Measurements from ENCODE around the gene MYO7A. TPM values are rescaled to one million over a fixed set of nuclear protein-coding genes. Genes with fewer than 3 reads are reported as not detected.

Gene MYO7A
- total RNA-seq, 4 donors from 2014 or later = 0.15 to 4.0 (median 1.2) TPM

DNA sequence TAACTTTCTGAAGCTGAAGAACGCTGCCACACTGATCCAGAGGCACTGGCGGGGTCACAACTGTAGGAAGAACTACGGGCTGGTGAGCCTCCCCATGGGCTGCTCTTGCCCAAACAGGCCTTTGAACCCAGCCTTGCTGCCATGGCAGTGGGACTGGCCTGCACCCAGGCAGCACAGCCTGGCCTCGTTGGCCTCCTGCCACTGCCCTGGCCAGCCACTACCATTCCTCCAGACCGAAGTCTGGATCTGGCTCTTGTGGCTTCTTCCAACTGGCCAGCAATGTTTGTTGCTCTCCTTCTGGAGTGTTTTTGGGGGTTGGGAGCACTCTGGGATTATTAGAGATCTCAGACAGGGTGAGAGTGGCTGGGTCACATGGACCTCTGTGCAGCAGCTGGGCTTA is 51.0 kb downstream of the MYO7A start:
- Histone ChIP-seq H3K27me3 (no peaks in the 10 kb centered on the region), H3K4me1 (no peaks in the 10 kb centered on the region), H3K4me3 (no peak overlapping the region), H3K27ac (no peak overlapping the region), H3K36me3 (no peaks in the 10 kb centered on the region), H3K9me3 (no peaks in the 10 kb centered on the region)
- TF ChIP-seq POLR2A (IDR thresholded peaks at IDR 0.05) = no peak
- TF ChIP-seq, protein P1, sequence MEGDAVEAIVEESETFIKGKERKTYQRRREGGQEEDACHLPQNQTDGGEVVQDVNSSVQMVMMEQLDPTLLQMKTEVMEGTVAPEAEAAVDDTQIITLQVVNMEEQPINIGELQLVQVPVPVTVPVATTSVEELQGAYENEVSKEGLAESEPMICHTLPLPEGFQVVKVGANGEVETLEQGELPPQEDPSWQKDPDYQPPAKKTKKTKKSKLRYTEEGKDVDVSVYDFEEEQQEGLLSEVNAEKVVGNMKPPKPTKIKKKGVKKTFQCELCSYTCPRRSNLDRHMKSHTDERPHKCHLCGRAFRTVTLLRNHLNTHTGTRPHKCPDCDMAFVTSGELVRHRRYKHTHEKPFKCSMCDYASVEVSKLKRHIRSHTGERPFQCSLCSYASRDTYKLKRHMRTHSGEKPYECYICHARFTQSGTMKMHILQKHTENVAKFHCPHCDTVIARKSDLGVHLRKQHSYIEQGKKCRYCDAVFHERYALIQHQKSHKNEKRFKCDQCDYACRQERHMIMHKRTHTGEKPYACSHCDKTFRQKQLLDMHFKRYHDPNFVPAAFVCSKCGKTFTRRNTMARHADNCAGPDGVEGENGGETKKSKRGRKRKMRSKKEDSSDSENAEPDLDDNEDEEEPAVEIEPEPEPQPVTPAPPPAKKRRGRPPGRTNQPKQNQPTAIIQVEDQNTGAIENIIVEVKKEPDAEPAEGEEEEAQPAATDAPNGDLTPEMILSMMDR (IDR thresholded peaks at IDR 0.05) = no peak
- WGBS, 2 donors = 71 to 80% methylated on average over 2 to 4 of the region's 5 CpGs
- intact Hi-C loops (cut with DNase I) = no loop called here
- no peak for DNase-seq

DNA sequence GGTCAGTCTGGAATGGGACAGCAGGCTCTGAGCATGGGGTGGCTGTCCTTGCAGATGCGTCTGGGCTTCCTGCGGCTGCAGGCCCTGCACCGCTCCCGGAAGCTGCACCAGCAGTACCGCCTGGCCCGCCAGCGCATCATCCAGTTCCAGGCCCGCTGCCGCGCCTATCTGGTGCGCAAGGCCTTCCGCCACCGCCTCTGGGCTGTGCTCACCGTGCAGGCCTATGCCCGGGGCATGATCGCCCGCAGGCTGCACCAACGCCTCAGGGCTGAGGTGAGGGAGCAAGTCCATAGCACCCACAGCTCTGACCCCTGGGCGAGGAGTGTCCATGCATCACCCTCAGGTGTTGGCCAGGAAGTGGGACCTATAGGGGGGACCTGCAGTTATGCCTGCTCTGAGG is 51.6 kb downstream of the MYO7A start:
- H3K27ac ChIP-seq = no peak overlapping the region
- TF ChIP-seq, protein P1 (IDR thresholded peaks at IDR 0.05) = no peak
- no peak for TF ChIP-seq POLR2A (IDR thresholded peaks at IDR 0.05)
- H3K4me3 ChIP-seq = no peak overlapping the region
- WGBS, 2 donors = 80 to 89% methylated on average over 1 to 9 of the region's 19 CpGs
- H3K36me3 ChIP-seq = no peaks in the 10 kb centered on the region
- H3K9me3 ChIP-seq = no peaks in the 10 kb centered on the region
- DNase-seq = no peak
- no peaks in the 10 kb centered on the region for H3K4me1 ChIP-seq
- intact Hi-C loops (cut with DNase I) = no loop called here
- H3K27me3 ChIP-seq = no peaks in the 10 kb centered on the region

DNA sequence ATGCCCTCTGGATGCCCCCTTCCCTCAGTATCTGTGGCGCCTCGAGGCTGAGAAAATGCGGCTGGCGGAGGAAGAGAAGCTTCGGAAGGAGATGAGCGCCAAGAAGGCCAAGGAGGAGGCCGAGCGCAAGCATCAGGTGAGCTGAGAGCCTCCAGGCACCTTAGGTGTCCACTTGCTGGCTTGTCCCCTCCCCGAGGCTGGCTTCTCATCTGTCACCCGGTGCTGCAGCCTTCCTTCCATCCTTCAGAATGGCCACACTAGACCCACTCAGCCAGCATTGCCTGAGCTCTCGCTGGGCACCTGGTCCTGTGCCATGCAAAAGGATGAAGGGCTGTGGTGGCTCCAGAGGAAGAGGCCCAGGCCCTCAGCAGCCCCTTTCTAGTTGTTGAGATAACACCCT is 52.3 kb downstream of the MYO7A start:
- TF ChIP-seq, protein P1 (IDR thresholded peaks at IDR 0.05) = no peak
- no peak for TF ChIP-seq POLR2A (IDR thresholded peaks at IDR 0.05)
- Histone ChIP-seq H3K36me3 (no peaks in the 10 kb centered on the region), H3K27me3 (no peaks in the 10 kb centered on the region), H3K4me3 (no peak overlapping the region), H3K4me1 (no peaks in the 10 kb centered on the region), H3K9me3 (no peaks in the 10 kb centered on the region), H3K27ac (no peak overlapping the region)
- DNase-seq = no peak
- 80% methylated on average over 10 of the region's 11 CpGs; no CpG with 5 or more reads in 1 of the 2 donors for WGBS, 2 donors
- intact Hi-C loops (cut with DNase I) = no loop called here

DNA sequence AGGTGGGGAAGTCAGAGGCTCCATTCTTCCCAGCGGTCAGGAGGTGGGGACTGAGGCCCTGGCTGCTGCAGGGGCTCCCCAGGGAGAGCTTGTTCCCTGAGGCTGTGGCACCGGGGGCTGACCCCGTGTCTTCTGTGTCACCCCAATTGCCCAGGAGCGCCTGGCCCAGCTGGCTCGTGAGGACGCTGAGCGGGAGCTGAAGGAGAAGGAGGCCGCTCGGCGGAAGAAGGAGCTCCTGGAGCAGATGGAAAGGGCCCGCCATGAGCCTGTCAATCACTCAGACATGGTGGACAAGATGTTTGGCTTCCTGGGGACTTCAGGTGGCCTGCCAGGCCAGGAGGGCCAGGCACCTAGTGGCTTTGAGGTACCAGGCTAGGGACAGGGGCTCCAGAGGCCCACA is 53.2 kb downstream of the MYO7A start:
- H3K4me3 ChIP-seq = no peak overlapping the region
- H3K9me3 ChIP-seq = no peaks in the 10 kb centered on the region
- intact Hi-C loops (cut with DNase I) = no loop called here
- WGBS, 2 donors = 86 to 87% methylated on average over 9 to 10 of the region's 11 CpGs
- no peaks in the 10 kb centered on the region for H3K36me3 ChIP-seq
- H3K27ac ChIP-seq = no peak overlapping the region
- TF ChIP-seq, protein P1 (IDR thresholded peaks at IDR 0.05) = no peak
- no peak for TF ChIP-seq POLR2A (IDR thresholded peaks at IDR 0.05)
- no peaks in the 10 kb centered on the region for H3K4me1 ChIP-seq
- DNase-seq = no peak
- H3K27me3 ChIP-seq = no peaks in the 10 kb centered on the region

DNA sequence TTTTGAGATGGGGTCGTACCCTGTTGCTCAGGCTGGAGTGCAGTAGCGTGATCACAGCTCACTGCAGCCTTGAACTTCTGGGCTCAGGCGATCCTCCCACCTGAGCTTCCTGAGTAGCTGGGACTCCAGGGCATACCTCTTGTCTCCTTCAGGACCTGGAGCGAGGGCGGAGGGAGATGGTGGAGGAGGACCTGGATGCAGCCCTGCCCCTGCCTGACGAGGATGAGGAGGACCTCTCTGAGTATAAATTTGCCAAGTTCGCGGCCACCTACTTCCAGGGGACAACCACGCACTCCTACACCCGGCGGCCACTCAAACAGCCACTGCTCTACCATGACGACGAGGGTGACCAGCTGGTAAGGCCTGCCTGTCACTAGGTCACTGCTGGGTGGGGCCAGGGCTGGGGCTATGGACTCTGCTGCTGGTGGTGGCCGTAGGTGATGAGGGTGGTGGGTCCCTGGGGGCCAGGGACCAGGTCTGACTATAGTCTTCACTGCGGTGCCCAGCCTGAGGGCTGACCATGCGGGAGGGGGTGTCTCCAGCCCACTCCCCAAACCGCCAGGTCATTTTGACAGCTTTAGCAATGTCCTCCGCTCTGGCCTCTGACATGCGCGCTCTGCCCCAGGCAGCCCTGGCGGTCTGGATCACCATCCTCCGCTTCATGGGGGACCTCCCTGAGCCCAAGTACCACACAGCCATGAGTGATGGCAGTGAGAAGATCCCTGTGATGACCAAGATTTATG is 53.9 kb downstream of the MYO7A start:
- TF ChIP-seq POLR2A (IDR thresholded peaks at IDR 0.05) = no peak
- TF ChIP-seq, protein P1 (IDR thresholded peaks at IDR 0.05) = no peak
- Histone ChIP-seq H3K27ac (no peak overlapping the region), H3K4me1 (no peaks in the 10 kb centered on the region), H3K36me3 (no peaks in the 10 kb centered on the region), H3K27me3 (no peaks in the 10 kb centered on the region), H3K9me3 (no peaks in the 10 kb centered on the region), H3K4me3 (no peak overlapping the region)
- WGBS, 2 donors = 93% methylated on average over 3 of the region's 22 CpGs; no CpG with 5 or more reads in 1 of the 2 donors
- intact Hi-C loops (cut with DNase I) = no loop called here
- DNase-seq = no peak
